Neural cell (in vitro differentiated cells): ENCODE measurements around the gene POLR1A.

Experiments used
- EP300 ChIP-seq: fragments of 450-650 bp; conservative IDR thresholded peaks from 2 replicates; pipeline ENCODE4 v1.6.1; 2014; ENCODE audit warnings: antibody characterized with exemption, mild to moderate bottlenecking, moderate library complexity; ENCODE audit not compliant: poor library complexity, severe bottlenecking
- EZH2 ChIP-seq: fragments of 200-600, 300-800 bp; shearing (Covaris generic), sonication (generic); IDR thresholded peaks from 2 replicates; pipeline ENCODE4 v1.6.1; 2014; ENCODE audit warnings: antibody characterized with exemption, low read length, borderline replicate concordance, mild to moderate bottlenecking; ENCODE audit not compliant: insufficient read depth, poor library complexity, severe bottlenecking
- RAD21 ChIP-seq: fragments of 450-650 bp; conservative IDR thresholded peaks from 2 replicates; pipeline ENCODE4 v1.6.1; 2014; ENCODE audit warnings: antibody characterized with exemption, mild to moderate bottlenecking, moderate library complexity
- SMC3 ChIP-seq: fragments of 450-650 bp; conservative IDR thresholded peaks from 2 replicates; pipeline ENCODE4 v1.6.1; 2014; ENCODE audit warnings: antibody characterized with exemption, mild to moderate bottlenecking, moderate library complexity; ENCODE audit not compliant: poor library complexity
- TAF1 ChIP-seq: IDR thresholded peaks from 2 replicates; pipeline ENCODE4 v1.6.1; 2012; ENCODE audit warnings: low read depth
- TF ChIP-seq, protein P1 (sequence below): fragments of 450-650 bp; IDR thresholded peaks from 2 replicates; pipeline ENCODE4 v1.5.1; 2014; ENCODE audit warnings: antibody characterized with exemption, mild to moderate bottlenecking, moderate library complexity; ENCODE audit not compliant: poor library complexity, severe bottlenecking

DNA sequence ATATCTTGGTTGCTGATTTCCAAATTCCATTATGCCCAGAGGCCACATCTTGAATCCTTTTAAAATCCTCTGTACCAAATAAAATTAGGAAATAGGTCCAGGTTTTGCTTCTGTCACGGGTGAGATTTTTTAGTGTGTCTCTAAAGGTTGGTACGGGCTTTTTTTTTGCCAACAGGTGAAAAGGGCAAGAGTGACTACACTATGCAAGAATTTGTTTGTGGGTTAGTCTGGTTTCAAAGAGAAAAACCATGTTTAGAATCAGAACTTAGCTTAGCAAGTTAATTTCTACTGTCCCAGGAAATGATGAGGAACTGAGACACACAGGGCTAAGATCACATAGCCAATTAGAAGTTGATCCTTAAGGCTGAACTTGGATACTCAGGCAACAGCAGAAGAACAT lies 41.7 kb downstream of the POLR1A start:
- TF ChIP-seq SMC3 (no peak), EZH2 (no peak), TAF1 (no peak), RAD21 (no peak), EP300 (no peak)
- TF ChIP-seq, protein P1, sequence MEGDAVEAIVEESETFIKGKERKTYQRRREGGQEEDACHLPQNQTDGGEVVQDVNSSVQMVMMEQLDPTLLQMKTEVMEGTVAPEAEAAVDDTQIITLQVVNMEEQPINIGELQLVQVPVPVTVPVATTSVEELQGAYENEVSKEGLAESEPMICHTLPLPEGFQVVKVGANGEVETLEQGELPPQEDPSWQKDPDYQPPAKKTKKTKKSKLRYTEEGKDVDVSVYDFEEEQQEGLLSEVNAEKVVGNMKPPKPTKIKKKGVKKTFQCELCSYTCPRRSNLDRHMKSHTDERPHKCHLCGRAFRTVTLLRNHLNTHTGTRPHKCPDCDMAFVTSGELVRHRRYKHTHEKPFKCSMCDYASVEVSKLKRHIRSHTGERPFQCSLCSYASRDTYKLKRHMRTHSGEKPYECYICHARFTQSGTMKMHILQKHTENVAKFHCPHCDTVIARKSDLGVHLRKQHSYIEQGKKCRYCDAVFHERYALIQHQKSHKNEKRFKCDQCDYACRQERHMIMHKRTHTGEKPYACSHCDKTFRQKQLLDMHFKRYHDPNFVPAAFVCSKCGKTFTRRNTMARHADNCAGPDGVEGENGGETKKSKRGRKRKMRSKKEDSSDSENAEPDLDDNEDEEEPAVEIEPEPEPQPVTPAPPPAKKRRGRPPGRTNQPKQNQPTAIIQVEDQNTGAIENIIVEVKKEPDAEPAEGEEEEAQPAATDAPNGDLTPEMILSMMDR: no peak
